Measurements from ENCODE around the gene DLGAP1.

The DLGAP1 gene

DNA sequence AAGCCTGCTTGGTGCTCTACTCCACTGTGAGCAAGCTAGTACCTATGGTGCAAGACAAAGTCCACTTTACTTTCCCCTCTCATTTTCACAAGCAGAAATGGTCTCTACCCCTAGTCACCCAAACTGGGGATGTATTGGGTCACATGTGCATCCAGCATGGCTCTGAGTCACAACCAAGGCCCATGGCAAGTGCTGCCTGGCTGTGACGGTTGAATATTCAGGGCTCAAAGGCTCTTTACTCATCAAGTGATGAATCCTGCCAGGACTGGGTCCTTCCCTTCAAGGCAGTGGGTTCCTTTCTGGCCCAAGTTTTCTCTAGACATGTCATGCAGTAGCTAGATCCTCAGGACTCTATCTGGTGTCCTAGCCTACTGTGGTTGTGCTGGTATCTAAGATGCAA, 311.5 kb downstream of the DLGAP1 start:
- DNase-seq = no peak

DNA sequence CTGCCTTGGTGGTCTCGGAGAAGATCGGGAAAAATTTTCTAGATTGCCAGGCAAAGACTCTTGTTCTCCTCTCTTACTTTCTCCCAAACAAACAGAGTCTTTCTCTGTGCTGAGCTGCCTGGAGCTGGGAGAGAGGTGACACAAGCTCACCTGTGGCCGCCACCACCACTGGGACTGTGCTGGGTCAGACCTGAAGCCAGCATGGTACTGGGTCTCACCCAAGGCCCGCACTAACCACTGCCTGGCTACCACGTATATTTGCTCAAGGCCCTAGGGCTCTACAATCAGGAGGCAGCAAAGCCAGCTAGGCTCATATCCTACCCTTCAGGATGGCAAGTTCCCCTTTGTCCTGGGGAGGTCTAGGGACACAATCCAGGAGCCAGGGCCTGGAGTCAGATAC, 312.2 kb downstream of the DLGAP1 start:
- no peak for DNase-seq

DNA sequence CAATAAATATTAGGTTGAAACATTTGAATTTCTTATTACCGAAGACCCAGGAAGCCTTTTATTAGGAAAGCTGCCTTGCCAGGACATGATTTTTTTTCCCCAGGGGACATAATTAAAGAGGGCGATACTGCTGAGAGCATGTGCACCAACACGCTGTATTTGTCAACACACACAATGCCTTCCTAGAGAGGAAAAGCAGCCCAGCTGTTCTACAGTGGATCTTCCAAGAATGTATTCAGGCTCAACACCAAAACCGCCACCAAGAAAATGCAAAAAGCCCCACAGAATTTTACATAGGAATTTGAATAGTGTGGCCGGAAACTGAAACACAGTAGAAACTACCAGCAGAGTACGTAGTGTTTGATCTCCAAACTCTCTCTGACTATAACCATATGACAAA, 320.4 kb downstream of the DLGAP1 start:
- DNase-seq = no peak

DNA sequence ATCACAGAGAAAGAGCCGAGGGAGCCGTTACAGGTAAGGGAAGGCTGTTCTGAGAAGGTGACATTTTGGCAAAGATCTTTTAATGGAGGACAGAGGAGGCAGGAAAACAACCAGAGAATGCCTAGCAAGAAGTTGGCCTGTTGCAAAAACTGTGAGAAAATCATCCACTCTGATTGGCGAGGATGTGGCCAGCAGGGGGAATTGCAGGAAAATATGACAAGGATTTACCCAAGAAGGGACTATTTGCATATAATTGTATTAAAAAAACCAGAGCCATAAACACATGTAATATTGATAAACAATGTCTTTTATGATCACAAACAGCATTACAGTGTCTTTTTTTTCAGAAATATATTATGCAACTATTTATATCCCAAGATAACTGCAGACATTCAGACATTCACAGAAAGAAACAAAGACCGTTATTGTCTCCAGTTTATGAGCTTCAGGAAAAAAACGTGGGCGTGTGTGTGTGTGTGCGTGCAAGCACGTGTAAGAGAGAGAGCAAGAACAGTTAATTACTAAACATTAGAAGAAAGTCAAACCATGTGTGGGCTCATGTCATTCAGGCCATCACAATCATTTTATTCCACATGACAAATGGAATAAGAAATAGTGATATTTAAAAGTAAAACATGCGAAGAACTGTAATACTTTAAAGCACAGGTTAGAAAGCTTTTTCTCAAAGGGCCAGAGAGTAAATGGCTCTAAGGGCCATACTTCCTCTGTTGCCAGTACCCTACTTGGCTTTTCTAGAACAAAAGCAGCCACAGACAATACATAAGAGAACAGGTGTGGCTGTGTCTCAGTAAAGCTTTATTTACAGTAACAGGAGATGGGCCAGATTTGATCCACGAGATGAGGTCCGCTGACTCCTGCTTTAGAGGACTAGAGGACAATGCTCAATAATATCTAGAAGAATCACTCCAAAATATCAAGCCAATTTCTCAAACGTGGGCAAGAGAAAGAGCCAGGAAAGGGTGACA, 324.1 kb downstream of the DLGAP1 start:
- no peak for DNase-seq

DNA sequence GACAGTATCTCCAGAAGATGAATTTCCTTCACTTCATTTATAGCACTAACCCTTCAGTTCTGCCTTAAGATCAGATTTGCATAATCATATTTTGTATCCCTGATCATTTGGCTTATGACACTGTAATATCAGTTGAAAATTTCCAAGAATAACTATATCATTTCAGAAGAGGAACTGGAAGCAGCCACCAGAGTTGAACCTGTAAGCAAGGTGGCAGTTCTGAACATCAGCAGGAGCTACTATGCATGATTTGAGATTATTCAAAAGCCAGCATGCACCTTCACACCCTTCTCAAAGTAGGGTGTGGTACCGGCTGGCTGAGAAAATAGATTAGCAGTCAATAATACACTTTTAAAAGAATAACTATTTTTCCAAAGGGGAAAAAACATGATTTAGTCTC, 328.2 kb downstream of the DLGAP1 start:
- DNase-seq = no peak

DNA sequence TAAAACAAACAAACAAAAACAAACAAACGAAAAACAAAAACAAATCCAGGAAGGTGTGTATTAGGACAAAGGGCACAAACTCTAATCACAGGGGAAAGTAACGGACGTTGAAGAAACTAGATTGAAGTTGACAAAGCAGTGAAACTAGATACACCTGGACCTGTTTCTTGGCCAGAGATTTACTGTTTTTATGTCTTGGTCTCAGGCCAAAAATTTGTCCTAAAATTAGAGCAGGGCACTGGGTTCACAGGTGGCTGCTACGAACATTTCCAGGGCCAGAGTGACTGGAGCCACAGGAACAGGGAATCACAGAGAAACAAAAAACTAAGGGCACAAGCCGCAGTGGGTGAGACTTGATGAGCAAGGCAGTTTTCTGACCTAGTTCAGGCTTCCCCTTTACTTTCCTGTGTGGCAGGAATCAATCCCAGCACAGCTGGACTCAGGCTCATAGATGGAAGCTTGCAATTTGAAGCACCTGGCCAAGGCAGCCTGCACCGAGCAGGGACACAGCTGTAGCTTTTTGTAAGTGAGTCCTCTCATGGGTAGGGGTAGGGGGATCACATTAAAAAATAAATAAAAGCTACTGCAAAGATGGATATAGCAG, 329.4 kb downstream of the DLGAP1 start:
- no peak for DNase-seq

DNA sequence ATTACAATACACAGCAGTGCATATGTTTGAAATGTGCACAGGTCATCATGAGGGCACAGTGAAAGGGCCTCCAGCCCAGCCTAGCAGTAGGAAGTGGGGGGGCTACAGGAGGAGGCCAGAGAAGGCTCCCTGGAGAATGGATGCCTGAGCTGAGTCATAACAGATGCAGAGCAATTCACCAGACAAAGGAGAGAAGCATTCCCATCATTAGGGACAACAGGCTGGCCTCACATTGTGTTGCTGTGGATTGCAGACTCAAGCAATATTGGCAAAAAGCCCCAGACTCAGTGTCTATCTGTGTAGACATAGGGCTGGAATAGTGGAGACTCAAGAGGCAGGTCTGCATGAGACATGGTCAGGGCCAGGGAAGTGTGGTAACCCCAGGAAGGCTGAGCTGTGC, 329.9 kb downstream of the DLGAP1 start:
- DNase-seq = peak; percentile 92

DNA sequence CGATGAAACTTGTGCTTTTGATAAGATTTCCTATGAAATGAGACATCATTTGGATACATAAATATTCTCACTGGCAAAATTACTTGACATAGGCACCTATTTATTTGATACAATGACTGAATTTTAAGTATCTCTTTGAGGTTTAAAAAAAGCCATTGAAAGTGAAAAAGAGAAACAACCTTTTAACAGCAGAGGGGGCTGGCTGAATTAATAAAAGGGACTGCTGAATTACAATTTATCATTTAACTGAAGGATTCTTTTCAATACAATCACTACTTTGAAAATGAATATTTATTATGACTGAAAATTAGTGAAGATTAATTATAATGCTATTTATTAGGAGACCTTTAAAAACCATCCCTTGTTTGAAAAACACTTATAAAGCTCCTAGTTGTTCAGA, 335.3 kb downstream of the DLGAP1 start:
- DNase-seq = no peak

DNA sequence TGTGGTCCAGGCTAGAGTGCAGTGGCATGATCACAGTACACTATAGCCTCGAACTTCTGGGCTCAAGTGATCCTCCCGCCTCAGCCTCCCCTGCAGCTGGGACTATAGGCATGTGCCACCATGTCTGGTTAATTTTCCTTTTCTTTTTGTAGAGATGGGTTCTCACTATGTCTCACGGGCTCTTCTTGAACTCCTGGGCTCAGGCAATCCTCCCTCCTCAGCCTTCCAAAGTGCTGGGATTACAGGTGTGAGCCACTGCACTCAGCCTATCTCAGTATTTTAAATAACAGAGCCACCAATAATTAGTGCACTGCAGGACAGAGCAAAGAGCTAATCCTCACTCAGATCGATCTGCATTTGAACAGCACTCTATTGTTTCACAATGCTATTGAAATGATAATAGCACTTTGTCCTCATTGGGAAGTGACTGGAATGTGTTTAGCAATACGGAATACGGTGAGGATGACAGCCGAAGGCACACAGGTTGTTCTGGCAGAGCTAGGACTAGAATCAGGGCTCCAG, 335.9 kb downstream of the DLGAP1 start:
- no peak for DNase-seq

DNA sequence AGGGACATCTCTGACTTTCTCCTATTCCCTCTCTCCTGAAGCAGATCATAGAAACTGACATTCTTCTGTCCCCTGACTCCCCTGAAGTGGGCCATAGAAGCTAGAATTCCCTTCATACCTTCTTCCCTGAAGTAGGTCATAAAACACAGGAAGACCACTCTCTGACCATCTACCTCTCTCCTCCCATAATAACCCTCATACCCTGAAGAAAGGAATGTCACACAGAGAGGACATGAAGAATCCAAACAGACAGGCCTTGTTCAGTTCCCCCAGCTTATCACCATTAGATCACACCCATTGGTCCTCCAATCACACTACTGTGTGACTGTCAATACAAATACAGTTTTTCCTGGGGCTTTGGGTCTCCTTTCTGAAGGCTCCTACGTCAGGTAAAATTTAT, 347.1 kb downstream of the DLGAP1 start:
- no peak for DNase-seq

DNA sequence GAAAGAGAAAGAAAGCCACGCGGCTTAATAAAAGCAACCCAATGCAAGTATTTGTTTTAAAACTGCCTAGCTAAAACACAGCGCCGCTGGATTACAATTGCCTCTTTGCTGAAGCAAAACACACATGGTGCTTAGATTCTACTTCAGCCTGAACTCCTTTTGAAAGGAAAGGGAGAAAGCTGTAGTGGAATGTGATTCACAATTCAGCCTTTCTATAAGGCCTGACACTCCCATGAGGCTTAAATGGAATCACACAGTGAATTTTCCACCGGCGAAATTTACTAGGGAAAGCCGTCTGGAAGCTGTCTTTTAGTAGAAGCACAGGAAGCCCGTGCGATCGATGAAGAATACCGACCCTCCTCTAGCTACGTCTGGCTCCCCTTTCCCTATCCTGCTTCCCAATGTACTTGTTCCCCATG, 348.0 kb downstream of the DLGAP1 start:
- no peak for DNase-seq

DNA sequence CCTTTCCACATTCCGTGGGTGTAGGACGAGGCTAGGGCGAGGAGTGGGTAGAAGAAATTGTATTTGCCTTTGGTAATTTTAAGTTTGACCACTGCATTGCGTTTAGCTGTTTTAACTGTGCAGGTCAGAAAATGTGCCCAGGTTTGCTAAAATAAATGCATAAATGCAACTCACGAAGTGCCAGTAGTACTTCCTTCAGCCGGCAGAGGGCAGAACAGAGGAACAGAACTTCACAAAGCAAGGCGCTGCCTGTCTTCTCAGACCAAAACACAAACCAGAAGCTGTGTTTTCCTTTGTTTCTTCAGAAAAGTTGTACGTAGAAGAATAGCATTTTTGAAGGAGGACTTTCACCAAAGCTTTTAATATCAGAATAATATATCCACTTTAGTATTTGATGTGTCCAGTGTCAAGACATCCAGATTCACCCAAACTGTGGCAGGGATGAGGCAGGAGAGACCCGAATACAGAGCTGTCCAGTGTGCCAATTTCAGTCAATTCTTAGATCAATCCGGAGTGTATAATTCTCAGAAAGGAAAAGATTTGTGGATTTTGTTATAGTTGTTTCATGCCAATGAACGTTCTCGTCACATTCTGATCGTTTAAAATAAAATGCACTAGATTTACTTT, 348.6 kb downstream of the DLGAP1 start:
- DNase-seq = peak; percentile 59

DNA sequence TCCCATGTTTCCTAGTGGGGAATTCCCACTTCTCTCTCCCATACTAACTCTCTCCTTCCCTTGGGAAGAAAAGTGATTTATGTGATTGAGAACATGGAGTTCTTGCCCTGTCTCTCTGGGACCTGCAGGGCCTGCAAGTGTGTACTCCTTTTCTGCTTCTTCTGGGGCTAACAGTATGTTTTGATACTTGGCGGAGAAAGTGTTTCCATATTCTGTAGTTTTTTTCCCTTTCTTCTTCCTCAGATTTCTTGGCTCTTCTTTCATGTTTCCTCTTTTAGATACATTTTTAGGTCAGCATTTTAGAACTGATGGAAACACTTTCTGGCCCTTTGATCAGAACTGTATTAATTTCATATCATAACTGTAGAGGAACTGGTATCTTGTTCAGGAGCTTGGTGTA, 352.2 kb downstream of the DLGAP1 start:
- no peak for DNase-seq

DNA sequence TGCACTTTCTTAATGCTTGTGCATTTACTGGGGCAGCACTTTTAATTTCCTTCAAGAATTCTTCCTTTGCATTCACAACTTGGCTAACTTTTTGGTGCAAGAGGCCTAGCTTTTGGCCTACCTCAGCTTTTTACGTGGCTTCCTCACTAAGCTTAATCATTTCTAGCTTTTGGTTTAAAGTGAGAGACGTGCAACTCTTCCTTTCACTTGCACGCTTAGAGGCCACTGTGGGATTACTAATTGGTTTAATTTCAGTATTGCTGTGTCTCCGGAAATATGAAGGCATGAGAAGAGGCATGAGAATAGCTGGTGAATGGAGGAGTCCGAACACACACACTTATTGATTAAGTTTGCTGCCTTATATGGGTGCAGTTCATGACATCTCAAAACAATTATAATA, 354.1 kb downstream of the DLGAP1 start:
- DNase-seq = no peak

DNA sequence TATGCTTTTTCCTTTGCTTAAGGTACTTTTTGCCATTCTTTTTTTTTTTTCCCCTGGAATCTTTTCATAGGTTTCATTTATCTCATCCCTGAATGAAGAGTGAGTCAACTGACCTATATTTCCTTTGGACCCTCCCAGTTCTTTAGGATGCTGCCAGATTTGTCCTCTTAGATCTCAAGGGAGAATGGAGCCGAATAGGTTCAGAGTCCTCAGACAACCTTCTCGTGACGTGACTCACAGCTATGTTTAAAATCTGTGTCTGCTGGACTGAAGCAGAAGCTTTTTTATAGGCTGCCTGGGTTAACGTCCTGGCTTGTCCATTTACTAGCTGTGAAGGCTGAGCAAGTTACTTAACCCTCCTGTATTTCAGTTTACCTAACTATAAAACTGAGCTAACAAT, 358.6 kb downstream of the DLGAP1 start:
- DNase-seq = peak; percentile 85

DNA sequence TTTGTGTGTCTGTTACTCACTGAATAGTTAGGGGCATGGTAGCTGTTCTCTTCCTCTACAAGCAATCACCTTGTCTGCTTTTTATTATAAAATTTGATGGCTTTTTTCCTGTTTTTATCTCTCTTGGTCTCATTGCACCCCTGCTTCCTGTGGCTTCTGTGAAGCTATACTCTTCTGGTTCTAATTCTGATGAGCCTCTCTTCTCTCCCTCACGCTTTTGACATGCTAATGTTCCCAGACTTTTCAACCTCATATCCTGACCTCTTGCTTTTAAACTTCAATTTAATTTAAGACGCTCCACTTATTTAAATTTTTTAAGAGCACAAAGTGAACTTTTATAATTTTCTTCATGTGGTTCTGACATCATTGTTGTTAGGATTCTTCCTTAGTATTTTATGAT, 361.4 kb downstream of the DLGAP1 start:
- DNase-seq = no peak

DNA sequence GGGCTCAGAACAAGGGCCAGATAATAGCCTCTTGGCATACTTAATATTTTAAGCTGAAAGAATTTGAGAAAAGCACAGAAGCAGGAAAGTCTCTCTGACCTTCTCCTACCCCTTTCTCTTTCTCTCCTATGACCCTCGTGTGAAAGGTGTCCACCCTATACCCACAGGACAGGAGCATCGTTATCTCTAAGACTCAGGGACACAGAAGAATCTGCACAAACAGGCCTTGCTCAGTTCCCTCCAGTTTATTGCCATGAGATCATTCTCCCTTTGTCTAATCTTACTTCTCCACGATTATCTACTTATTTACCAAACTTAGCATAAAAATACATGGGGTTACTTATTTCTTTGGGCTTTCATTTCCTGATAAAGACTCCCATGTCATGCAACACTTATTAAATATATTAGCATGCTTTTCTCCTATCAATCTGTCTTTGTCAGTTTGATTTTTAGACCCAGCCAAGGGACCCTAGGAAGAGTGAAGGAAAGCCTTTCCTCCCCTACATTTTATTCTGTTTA, 370.7 kb downstream of the DLGAP1 start:
- DNase-seq = no peak

DNA sequence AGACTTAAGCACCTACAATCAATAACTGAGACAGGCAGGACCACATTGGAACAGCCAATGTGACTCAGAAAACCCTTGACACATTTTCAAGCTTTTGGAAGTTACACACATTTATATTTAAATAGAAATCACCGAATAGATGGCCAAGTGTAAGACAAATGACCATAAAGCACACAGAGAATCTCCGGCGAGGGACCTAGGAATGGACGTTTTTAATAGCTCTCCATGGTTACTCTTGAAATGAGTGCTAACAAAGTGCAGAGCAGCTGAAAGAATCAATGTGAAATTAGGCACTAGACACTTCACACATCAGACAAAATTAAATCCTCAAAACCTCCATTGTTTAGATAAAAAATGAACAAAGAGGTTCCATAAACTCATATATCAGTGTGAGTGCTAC, 376.9 kb downstream of the DLGAP1 start:
- DNase-seq = no peak

DNA sequence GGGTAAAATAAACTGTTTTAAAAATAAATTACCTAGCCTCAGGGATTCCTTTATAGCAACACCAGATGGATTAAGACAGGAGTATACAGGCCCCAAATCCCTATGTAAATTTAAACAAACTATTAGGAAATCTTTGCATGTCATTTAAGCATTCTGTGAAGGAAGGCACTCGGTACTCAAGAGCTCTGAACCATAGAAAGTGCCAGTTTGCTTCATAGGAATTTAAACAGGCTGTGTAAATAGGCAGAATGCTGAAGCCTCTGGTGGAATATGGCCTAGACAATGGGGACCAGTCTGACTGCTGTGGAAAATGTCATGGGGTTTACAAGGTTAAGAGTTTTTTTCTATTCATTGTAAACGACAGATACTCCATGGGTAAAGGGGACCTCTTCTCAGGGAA, 377.4 kb downstream of the DLGAP1 start:
- no peak for DNase-seq

DNA sequence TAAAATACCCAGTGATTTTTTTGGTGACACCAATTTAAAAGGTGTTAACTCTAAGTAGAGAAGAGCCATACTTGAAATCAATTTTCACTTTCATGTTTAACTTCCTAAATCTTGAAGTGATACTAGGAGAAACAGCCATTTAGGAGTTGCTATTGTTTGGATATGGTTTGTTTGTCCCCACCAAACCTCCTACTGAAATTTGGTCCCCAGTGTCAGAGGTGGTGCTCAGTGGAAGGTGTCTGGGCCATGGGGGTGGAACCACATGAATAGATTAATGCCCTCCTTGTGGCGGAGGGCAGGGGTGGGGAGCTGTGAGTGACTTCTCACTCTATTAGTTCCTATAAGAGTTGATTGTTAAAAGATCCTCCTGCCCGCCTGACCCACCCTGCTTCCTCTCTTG, 377.9 kb downstream of the DLGAP1 start:
- DNase-seq = no peak

DNA sequence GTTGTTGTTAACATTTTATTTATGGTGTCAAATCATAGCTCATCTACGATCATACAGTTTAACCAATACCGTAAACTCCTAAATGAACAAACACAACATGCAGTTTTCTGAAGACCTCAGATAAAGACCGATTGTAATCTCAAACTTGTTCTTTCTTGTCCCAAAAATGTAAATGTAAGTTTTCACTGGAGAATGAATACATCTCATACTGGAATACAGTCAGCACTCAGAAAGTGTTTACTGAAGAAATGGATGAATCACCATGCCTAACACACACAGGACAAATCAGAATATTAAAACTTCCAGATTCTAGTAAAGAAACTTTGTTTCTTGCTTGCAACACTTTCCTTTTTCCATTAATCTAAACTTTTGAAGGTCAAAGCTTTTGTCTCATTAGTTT, 380.5 kb downstream of the DLGAP1 start:
- DNase-seq = no peak

DNA sequence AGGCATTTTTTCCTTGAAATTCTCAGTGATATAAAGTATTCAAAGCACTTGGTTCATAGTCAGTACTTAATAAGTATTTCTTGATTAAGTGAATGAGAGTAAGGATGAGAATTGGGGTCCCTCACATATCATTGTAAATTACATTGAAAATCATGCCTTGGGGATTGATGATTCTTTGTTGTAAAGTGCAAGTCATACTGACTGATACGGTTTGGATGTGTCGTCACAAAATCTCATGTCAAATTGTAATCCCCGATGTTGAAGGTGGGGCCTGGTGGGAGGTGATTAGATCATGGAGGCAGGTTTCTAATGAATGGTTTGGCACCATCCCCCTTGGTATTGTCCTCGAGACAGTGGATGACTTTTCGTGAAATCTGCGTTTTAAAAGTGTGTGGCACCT, 385.9 kb downstream of the DLGAP1 start:
- DNase-seq = no peak

DNA sequence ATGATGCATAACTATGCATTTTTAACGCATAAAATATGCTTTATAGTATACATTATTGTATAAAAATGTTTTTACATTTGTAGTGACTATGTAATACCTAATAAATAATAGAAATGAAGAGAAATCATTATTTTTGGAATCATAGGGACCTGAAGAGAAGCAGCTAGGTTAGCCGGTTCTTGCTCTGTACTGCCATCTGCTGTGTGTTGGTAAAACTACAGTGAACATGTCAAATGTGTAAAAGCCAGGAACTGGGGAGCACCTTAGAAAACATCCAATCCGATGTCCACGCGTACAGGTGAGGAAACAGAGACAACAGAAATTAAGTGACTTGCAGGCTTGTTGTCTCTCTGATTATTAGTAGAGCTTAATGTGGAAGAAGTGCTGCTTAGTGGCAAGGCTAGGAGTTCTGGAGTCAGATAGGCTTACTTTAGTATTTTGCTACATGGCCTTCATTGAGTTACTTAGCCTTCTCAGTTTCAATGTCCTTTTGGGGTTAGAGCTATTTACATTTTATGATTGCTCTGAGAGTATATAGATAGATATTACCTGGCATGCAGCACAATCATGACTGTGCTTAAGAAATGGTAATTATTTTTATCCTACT, 386.5 kb downstream of the DLGAP1 start:
- DNase-seq = peak; percentile 46

All from fibroblast of skin of right biceps (primary cell).